Lower leg skin (tissue), 4 donors: ENCODE measurements around the gene ID2. TPM values are rescaled to one million over a fixed set of nuclear protein-coding genes. Genes with fewer than 3 reads are reported as not detected.

ENCODE experiments used
- DNase-seq, 2 donors: peaks; one replicate each; pipeline ENCODE4 v3.0.0-alpha.2; 2019; ENCODE audit warnings: low spot score in 2 of 2
- H3K4me3 ChIP-seq: fragments of 200-600 bp; sonication (generic); 2 replicates; pipeline ENCODE4 v1.5.1; 2017; ENCODE audit warnings: mild to moderate bottlenecking, low read depth; ENCODE audit not compliant: poor library complexity, severe bottlenecking
- POLR2A ChIP-seq, 2 donors: fragments of 450-650 bp; IDR thresholded peaks; one replicate each; pipeline ENCODE4 v1.6.1; 2016 to 2017; ENCODE audit warnings: antibody characterized with exemption in 2 of 2, mild to moderate bottlenecking in 1 of 2, moderate library complexity in 1 of 2
- WGBS, 2 donors: methylation state at CpG; one replicate each; pipeline ENCODE4 v1.1.5; 2018; 5-methylcytosine and 5-hydroxymethylcytosine counted together
- intact Hi-C: fragments of 100-400 bp; cut with DNase I; formaldehyde crosslinking; loops from one replicate; pipeline ENCODE4 v1.15.0; 2023; ENCODE audit warnings: low total_unique reads
- total RNA-seq, 4 donors: library from RNA; depleted of rRNA; stranded (reverse); fragments of >200 nt; gene quantifications; one replicate each; pipeline ENCODE4 v1.1.0, GENCODE V29; 2016
- TF ChIP-seq, protein P1 (sequence below), 3 donors: fragments of 450-650 bp; IDR thresholded peaks; one replicate each; pipeline ENCODE4 v1.5.1; 2016; ENCODE audit warnings: antibody characterized with exemption in 3 of 3, mild to moderate bottlenecking in 3 of 3, moderate library complexity in 2 of 3

The ID2 gene
- total RNA-seq, 4 donors from 2014 or later = 120 to 271 (median 209) TPM

DNA sequence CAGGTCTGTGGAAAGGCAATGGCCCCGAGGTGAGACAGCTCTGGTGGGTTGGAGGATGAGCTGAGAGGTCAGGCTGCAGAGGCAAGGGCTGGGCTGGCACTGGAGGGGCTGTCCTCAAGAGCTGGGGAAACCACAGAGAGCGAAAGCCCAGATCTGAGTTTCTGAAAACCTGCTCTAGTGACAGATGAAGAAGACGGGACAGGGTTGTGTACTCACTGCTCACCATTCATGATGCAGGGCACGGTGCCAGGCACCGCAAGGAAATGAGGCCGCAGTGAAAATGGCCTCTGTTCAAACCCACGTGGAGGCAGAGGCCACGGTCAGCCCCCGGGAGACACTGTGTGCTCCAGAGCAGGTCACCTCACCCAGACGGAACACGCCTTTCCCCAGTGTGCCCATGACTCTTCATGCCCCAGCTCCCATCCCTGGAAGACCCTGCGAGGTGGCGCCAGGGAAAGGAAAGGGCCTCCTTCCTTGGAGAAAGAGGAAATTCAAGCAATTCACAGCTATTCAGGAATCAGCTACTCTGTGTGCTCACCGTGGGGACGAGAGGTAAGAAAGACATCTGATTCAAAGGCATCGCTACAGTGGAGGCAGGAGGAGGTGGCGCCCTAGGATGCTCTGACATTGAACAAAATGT is 24.3 kb upstream of the ID2 start:
- TF ChIP-seq POLR2A (IDR thresholded peaks at IDR 0.05) = no peak
- TF ChIP-seq, protein P1, sequence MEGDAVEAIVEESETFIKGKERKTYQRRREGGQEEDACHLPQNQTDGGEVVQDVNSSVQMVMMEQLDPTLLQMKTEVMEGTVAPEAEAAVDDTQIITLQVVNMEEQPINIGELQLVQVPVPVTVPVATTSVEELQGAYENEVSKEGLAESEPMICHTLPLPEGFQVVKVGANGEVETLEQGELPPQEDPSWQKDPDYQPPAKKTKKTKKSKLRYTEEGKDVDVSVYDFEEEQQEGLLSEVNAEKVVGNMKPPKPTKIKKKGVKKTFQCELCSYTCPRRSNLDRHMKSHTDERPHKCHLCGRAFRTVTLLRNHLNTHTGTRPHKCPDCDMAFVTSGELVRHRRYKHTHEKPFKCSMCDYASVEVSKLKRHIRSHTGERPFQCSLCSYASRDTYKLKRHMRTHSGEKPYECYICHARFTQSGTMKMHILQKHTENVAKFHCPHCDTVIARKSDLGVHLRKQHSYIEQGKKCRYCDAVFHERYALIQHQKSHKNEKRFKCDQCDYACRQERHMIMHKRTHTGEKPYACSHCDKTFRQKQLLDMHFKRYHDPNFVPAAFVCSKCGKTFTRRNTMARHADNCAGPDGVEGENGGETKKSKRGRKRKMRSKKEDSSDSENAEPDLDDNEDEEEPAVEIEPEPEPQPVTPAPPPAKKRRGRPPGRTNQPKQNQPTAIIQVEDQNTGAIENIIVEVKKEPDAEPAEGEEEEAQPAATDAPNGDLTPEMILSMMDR (IDR thresholded peaks at IDR 0.05) = no peak
- no peak overlapping the region for H3K4me3 ChIP-seq
- 80 to 90% methylated on average over 16 of the region's 17 CpGs for WGBS, 2 donors
- no peak for DNase-seq
- intact Hi-C loops = no loop called here

GRCh38 chr2:8658064-8658862 is 23.6 kb upstream of the ID2 start:
- 92% methylated on average over 22 of the region's 22 CpGs for WGBS, 2 donors
- H3K4me3 ChIP-seq = no peak overlapping the region
- DNase-seq = no peak
- intact Hi-C loops = no loop called here
- TF ChIP-seq, protein P1 (IDR thresholded peaks at IDR 0.05) = no peak
- no peak for TF ChIP-seq POLR2A (IDR thresholded peaks at IDR 0.05)

- 90 to 92% methylated on average over 10 of the region's 10 CpGs for WGBS, 2 donors
- DNase-seq = peak in 1 of 2 donors; percentile 79
- H3K4me3 ChIP-seq = no peak overlapping the region
- intact Hi-C loops = no loop called here
- no peak for TF ChIP-seq POLR2A (IDR thresholded peaks at IDR 0.05)
- TF ChIP-seq, protein P1 (IDR thresholded peaks at IDR 0.05) = no peak
Measured at GRCh38 chr2:8659092-8659734, 22.6 kb upstream of the ID2 start.

DNA sequence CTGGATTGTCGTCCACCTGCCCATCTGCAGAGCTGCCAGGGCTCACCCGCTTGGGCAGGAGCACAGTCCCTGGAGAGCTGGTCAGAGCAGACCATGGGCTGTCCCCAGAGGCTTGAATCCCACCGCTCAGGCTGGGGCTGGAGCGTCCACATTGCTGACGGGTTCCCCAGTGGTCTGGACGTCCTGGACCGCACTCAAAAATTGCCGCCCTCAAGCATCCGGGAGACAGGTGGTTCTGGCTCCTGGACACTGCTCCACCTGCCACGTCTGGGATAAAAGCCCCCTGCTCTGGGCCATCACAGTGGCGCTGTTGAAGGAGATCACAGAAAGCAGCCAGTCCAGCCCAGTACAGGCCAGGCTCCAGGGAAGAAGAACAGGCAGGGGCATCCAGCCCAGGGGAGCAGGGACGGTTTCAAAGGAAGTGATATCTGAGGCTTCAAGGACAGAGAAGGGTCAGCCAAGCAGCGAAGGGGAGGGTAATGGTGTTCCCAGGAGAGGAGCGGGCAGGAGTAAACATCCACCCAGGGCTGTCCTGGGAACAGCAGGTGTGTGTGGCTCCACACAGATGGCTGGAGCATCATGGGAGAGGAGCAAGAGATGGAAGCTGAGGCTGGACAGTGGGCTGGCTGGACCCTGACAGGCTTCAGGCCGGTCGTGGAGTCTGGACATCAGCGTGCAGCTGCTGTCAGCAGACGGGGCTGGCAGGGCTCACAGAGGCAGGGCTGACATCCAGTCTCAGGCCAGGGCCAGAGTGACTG is 21.9 kb upstream of the ID2 start:
- intact Hi-C loops = no loop called here
- TF ChIP-seq POLR2A (IDR thresholded peaks at IDR 0.05) = no peak
- TF ChIP-seq, protein P1 (IDR thresholded peaks at IDR 0.05) = no peak
- WGBS, 2 donors = 85 to 90% methylated on average over 14 to 17 of the region's 18 CpGs
- H3K4me3 ChIP-seq = no peak overlapping the region
- peak in 1 of 2 donors; percentile 78 for DNase-seq

DNA sequence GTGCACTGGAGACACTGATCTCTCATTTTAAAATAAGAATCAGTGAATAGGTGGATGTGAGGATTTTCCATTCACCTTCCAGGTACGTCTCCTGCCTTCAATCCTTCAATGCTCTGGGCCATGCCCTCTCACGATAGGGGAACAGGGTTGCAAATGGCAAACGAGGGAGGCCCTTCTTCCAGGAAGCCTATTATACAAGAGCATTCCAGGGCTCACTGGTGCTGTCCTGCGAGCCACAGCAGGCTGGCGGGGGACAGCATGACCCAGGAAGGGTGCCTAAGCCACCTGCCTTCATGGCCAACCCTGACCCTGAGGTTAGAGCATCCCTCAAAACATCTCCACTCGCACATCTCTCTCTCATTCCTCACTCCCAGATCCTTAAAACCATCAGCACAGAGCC is 20.6 kb upstream of the ID2 start:
- WGBS, 2 donors = 80 to 84% methylated on average over 6 of the region's 6 CpGs
- peak in 1 of 2 donors; percentile 63 for DNase-seq
- intact Hi-C loops = no loop called here
- TF ChIP-seq, protein P1 (IDR thresholded peaks at IDR 0.05) = no peak
- TF ChIP-seq POLR2A (IDR thresholded peaks at IDR 0.05) = no peak
- no peak overlapping the region for H3K4me3 ChIP-seq
